Vagina (tissue), 2 donors: ENCODE data around the gene ZCCHC7. TPM values are rescaled to one million over a fixed set of nuclear protein-coding genes. Genes with fewer than 3 reads are reported as not detected.

ENCODE experiments used
- DNase-seq, 2 donors: peaks; one replicate each; pipeline ENCODE4 v3.0.0-alpha.2; 2017; ENCODE audit errors: extremely low spot score in 2 of 2
- H3K27ac ChIP-seq: fragments of 200-600 bp; sonication (generic); one replicate; pipeline ENCODE4 v1.5.1; 2019
- H3K27me3 ChIP-seq: fragments of 200-600 bp; sonication (generic); one replicate; pipeline ENCODE4 v1.5.1; 2019
- H3K36me3 ChIP-seq, 2 donors: fragments of 200-600 bp; sonication (generic); one replicate each; pipeline ENCODE4 v1.5.1; 2017 to 2019
- H3K4me1 ChIP-seq: fragments of 200-600 bp; sonication (generic); one replicate; pipeline ENCODE4 v1.5.1; 2019
- H3K4me3 ChIP-seq, 2 donors: fragments of 200-600 bp; sonication (generic); 1 replicate in 1 of 2; 2 replicates in 1 of 2; pipeline ENCODE4 v1.5.1; 2016 to 2019
- H3K9me3 ChIP-seq: fragments of 200-600 bp; sonication (generic); one replicate; pipeline ENCODE4 v1.5.1; 2019
- POLR2A ChIP-seq, 2 donors: fragments of 450-650 bp; IDR thresholded peaks; one replicate each; pipeline ENCODE4 v1.6.1; 2017; ENCODE audit warnings: antibody characterized with exemption in 2 of 2, mild to moderate bottlenecking in 2 of 2, moderate library complexity in 2 of 2
- POLR2AphosphoS5 ChIP-seq, 2 donors: sonication (generic); formaldehyde crosslinking; IDR thresholded peaks; one replicate each; pipeline ENCODE4 v1.9.0; 2017; ENCODE audit warnings: antibody characterized with exemption in 2 of 2, mild to moderate bottlenecking in 2 of 2, low read depth in 1 of 2; ENCODE audit not compliant: insufficient read depth in 1 of 2
- intact Hi-C: fragments of 100-400 bp; cut with DNase I; formaldehyde crosslinking; loops from one replicate; pipeline ENCODE4 v1.15.1; 2023
- total RNA-seq: library from RNA; depleted of rRNA; stranded (reverse); fragments of >200 nt; gene quantifications from one replicate; pipeline ENCODE4 v1.2.3, GENCODE V29; 2016
- TF ChIP-seq, protein P1 (sequence below), 3 experiments: fragments of 450-650 bp in 2 of 3; fragments of 200-600 bp in 1 of 3; sonication (generic) in 1 of 3; IDR thresholded peaks; one replicate each; pipeline ENCODE4 v1.5.1; 2017 to 2019; ENCODE audit warnings: antibody characterized with exemption in 3 of 3, mild to moderate bottlenecking in 2 of 3, moderate library complexity in 2 of 3

ZCCHC7 gene
- total RNA-seq, 1 donor from 2014 or later, result 15.2 TPM

- no peaks in the 10 kb centered on the region for H3K9me3 ChIP-seq
- H3K36me3 ChIP-seq, result no peaks in the 10 kb centered on the region
- TF ChIP-seq POLR2A (IDR thresholded peaks at IDR 0.05), result no peak
- TF ChIP-seq POLR2AphosphoS5 (IDR thresholded peaks at IDR 0.05; ENCODE audit: insufficient read depth in 1 of 2, low read depth in 1 of 2), result no peak
- TF ChIP-seq, protein P1, sequence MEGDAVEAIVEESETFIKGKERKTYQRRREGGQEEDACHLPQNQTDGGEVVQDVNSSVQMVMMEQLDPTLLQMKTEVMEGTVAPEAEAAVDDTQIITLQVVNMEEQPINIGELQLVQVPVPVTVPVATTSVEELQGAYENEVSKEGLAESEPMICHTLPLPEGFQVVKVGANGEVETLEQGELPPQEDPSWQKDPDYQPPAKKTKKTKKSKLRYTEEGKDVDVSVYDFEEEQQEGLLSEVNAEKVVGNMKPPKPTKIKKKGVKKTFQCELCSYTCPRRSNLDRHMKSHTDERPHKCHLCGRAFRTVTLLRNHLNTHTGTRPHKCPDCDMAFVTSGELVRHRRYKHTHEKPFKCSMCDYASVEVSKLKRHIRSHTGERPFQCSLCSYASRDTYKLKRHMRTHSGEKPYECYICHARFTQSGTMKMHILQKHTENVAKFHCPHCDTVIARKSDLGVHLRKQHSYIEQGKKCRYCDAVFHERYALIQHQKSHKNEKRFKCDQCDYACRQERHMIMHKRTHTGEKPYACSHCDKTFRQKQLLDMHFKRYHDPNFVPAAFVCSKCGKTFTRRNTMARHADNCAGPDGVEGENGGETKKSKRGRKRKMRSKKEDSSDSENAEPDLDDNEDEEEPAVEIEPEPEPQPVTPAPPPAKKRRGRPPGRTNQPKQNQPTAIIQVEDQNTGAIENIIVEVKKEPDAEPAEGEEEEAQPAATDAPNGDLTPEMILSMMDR (IDR thresholded peaks at IDR 0.05), result no peak
- H3K4me1 ChIP-seq, result no peaks in the 10 kb centered on the region
- no peak overlapping the region for H3K27ac ChIP-seq
- no peaks in the 10 kb centered on the region for H3K27me3 ChIP-seq
- DNase-seq, result no peak
- intact Hi-C loops, result loop anchor here (10.0 kb wide), 1 partner anchor 1437 kb away; the partner anchor contains the start of gene MSMP
- H3K4me3 ChIP-seq, result no peak overlapping the region
Measured at GRCh38 chr9:37191403-37192089, 71.2 kb downstream of the ZCCHC7 start.

DNA sequence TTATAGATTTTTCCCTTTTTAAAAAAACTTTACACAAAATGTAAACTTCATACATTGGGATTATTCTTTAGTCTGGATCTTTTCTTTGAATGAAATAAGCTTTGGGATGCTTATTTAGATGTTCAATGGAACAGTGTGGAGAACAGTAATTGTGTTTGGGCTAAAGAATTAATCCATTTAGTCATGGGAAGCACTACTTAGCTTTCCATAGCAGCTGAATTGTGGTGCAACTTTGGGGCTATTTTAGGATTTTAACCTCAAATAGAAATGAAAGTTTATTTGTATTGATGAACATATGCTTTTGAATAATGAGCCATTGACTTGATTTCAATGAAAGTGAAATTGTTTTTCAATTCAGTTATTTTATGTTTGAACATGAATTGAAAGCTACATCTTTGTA, 72.4 kb downstream of the ZCCHC7 start:
- H3K4me1 ChIP-seq, result no peaks in the 10 kb centered on the region
- H3K9me3 ChIP-seq, result no peaks in the 10 kb centered on the region
- no peak overlapping the region for H3K4me3 ChIP-seq
- TF ChIP-seq POLR2A (IDR thresholded peaks at IDR 0.05) (no peak), POLR2AphosphoS5 (IDR thresholded peaks at IDR 0.05; ENCODE audit: insufficient read depth in 1 of 2, low read depth in 1 of 2) (no peak)
- TF ChIP-seq, protein P1 (IDR thresholded peaks at IDR 0.05), result no peak
- intact Hi-C loops, result loop anchor here (10.0 kb wide), 1 partner anchor 1438 kb away; the partner anchor contains the start of gene MSMP
- no peaks in the 10 kb centered on the region for H3K27me3 ChIP-seq
- no peak for DNase-seq
- H3K27ac ChIP-seq, result no peak overlapping the region
- no peaks in the 10 kb centered on the region for H3K36me3 ChIP-seq

DNA sequence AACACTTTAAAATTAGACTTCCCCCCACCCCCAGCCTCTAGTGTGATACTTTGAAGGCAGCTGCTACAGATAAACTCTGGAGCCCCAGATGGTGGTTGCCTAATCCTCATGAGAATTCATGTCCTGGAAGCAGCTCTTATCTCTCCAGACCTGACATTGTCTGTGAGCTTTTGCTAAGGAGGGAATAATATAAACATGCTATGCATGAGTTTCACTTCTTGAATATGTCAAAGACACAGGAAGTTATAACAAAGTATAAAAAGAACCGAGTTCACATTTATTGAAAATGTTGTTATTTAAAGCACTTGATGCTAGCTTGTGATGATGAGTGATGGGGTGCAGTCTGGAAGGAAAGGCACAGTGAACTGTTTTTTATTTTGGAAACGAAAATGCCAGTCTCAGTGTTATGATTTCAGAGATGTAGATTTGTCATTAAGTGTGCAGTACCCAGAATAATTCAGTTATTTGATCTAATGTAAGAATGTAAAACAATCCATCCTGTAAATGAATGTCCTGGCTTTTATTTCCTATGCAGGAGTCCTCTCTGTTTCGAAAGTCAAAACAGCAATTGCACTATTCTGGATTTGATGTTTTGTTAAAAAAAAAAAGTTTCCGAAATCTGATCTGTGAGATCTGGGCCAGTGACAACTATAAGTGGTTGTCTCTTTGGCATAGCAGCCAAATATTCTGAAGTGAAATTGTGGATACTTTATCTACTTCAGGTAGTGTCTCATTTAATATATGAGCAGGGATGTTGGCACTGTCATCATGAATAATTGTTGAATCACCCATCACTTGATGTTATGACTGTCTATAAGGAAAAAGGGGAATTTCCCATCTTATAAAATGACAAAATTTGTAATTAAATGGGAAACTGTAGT, 77.0 kb downstream of the ZCCHC7 start:
- H3K36me3 ChIP-seq, result no peaks in the 10 kb centered on the region
- no peak overlapping the region for H3K4me3 ChIP-seq
- no peak for DNase-seq
- TF ChIP-seq POLR2A (IDR thresholded peaks at IDR 0.05), result no peak
- intact Hi-C loops, result loop anchor here (10.0 kb wide), 1 partner anchor 1443 kb away; the partner anchor contains the start of gene MSMP
- H3K27ac ChIP-seq, result no peak overlapping the region
- peaks cover 9% of the 10 kb centered on the region for H3K4me1 ChIP-seq
- H3K27me3 ChIP-seq, result no peaks in the 10 kb centered on the region
- H3K9me3 ChIP-seq, result no peaks in the 10 kb centered on the region

GRCh38 chr9:37198039-37198729, 77.8 kb downstream of the ZCCHC7 start:
- intact Hi-C loops, result loop anchor here (10.0 kb wide), 1 partner anchor 1443 kb away; the partner anchor contains the start of gene MSMP
- no peak overlapping the region for H3K27ac ChIP-seq
- TF ChIP-seq POLR2A (IDR thresholded peaks at IDR 0.05) (no peak), POLR2AphosphoS5 (IDR thresholded peaks at IDR 0.05; ENCODE audit: insufficient read depth in 1 of 2, low read depth in 1 of 2) (no peak)
- TF ChIP-seq, protein P1 (IDR thresholded peaks at IDR 0.05), result no peak
- H3K36me3 ChIP-seq, result no peaks in the 10 kb centered on the region
- H3K27me3 ChIP-seq, result no peaks in the 10 kb centered on the region
- no peak overlapping the region for H3K4me3 ChIP-seq
- no peak for DNase-seq
- peaks cover 9% of the 10 kb centered on the region for H3K4me1 ChIP-seq
- no peaks in the 10 kb centered on the region for H3K9me3 ChIP-seq

GRCh38 chr9:37198831-37199230, 78.5 kb downstream of the ZCCHC7 start:
- no peak for TF ChIP-seq POLR2AphosphoS5 (IDR thresholded peaks at IDR 0.05; ENCODE audit: insufficient read depth in 1 of 2, low read depth in 1 of 2)
- TF ChIP-seq, protein P1 (IDR thresholded peaks at IDR 0.05), result no peak
- no peak for TF ChIP-seq POLR2A (IDR thresholded peaks at IDR 0.05)
- Histone ChIP-seq H3K4me3 (no peak overlapping the region), H3K9me3 (no peaks in the 10 kb centered on the region), H3K4me1 (peaks cover 9% of the 10 kb centered on the region), H3K27ac (no peak overlapping the region), H3K36me3 (no peaks in the 10 kb centered on the region), H3K27me3 (no peaks in the 10 kb centered on the region)
- no peak for DNase-seq
- intact Hi-C loops, result loop anchor here (10.0 kb wide), 1 partner anchor 1444 kb away; the partner anchor contains the start of gene MSMP
